ENCODE data around the gene KRTAP5-1.

DNA sequence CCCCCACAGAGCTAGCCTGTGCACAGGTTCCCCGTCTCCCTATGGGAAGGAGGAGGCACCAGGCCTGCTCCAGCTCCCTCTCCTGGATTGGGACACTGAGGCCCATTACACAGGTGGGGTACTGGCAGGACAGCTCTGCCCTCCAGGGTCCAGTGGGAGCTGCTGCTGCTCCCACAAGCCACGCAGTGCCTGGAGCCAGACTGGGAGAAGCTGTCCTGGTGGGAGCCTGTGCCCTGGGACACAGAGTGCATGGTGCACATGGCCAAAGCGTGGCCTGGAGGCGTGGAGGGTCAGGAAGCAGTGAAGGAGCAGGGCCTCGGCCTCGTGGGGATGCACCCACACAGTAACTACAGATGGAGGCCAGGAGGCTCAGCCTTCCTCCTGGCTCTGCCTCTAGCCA, 40.5 kb downstream of the KRTAP5-1 start:
- TF ChIP-seq, protein P1, sequence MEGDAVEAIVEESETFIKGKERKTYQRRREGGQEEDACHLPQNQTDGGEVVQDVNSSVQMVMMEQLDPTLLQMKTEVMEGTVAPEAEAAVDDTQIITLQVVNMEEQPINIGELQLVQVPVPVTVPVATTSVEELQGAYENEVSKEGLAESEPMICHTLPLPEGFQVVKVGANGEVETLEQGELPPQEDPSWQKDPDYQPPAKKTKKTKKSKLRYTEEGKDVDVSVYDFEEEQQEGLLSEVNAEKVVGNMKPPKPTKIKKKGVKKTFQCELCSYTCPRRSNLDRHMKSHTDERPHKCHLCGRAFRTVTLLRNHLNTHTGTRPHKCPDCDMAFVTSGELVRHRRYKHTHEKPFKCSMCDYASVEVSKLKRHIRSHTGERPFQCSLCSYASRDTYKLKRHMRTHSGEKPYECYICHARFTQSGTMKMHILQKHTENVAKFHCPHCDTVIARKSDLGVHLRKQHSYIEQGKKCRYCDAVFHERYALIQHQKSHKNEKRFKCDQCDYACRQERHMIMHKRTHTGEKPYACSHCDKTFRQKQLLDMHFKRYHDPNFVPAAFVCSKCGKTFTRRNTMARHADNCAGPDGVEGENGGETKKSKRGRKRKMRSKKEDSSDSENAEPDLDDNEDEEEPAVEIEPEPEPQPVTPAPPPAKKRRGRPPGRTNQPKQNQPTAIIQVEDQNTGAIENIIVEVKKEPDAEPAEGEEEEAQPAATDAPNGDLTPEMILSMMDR (IDR thresholded peaks at IDR 0.05; ENCODE audit: insufficient read depth, low read length), result no peak
- TF ChIP-seq REST (IDR thresholded peaks at IDR 0.05; ENCODE audit: insufficient replicate concordance, low read depth), result no peak
- no peak for TF ChIP-seq POLR2AphosphoS5 (IDR thresholded peaks at IDR 0.05; ENCODE audit: low read depth)
- TF ChIP-seq SPI1 (IDR thresholded peaks at IDR 0.05; ENCODE audit: borderline replicate concordance, low read depth), result no peak
- TF ChIP-seq GABPA (IDR thresholded peaks at IDR 0.05; ENCODE audit: low read depth), result no peak
